NCI-H345 (cell line): ENCODE data around the gene TOMM22.

Experiments used
- DNase-seq: peaks from one replicate; lab custom pipeline; 2025; lab: John Stamatoyannopoulos, UW

TOMM22 gene

DNA sequence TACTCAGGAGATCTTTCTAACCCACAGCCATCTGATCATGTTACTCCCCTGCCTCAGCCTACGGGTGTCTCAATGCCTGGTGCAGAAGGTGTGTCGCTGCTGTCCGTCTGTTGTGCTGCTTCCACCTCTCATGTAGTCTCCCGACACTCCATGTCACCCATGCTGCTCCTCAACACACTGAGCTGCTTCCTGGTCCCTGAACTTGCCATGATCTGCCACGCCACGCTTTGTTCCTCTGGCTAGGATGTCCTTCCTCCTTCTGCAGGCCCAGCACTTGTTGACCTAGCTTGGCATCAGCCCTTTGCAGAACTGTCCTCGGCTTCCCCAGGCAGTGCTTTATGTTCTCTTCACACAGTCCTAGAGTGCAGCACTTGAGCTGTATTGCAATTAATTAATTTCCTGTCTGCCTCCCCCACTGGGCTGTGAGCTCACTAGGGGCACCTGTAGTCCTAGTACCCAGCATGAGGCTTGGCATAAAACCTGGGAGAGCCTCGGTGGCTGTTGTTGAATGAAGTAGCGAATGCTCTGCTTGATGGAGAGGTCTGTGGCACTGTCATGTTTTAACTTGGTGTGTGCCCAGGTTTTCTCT is 33.5 kb downstream of the TOMM22 start:
- DNase-seq, result peak; percentile 23

DNA sequence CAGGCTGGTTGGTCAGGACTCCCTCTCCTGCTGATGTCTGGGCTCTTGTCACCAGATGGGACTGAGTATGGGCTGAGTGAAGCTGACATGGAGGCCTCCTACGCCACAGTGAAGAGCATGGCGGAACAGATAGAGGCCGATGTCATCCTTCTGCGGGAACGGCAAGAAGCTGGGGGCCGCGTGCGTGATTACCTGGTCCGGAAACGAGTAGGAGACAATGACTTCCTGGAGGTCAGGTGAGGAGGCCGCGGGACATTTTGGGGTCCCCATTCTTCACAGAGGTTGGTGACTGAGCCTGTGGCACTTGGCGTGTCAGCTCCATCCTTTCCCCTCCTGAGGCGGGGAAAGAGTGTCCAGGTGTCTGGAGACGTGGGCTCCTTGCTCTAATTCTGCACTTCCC is 34.1 kb downstream of the TOMM22 start:
- no peak for DNase-seq

DNA sequence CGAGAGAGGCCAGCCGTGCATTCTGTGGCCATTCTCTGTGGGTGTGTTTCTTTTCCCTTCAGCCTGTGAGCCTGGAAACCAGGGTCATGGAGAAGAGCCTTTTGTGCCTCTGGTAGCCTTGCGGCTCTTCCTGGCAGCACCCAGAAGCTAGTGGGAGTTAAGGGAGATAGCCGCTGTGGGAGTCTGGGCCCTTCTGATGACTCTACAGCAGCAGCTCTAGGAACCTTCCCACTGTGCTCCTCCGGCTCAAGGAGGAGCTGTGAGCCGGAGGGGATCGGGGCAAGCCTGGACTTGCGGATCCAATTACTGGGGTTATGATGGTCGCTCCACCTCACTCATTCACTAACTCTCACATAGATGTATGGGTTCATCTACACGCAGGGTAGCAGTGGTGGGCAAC is 34.5 kb downstream of the TOMM22 start:
- no peak for DNase-seq

- no peak for DNase-seq
These were observed 35.1 kb downstream of the TOMM22 start for GRCh38 chr22:38716826-38717225.

- no peak for DNase-seq
These were observed 35.5 kb downstream of the TOMM22 start for GRCh38 chr22:38717244-38717643.

DNA sequence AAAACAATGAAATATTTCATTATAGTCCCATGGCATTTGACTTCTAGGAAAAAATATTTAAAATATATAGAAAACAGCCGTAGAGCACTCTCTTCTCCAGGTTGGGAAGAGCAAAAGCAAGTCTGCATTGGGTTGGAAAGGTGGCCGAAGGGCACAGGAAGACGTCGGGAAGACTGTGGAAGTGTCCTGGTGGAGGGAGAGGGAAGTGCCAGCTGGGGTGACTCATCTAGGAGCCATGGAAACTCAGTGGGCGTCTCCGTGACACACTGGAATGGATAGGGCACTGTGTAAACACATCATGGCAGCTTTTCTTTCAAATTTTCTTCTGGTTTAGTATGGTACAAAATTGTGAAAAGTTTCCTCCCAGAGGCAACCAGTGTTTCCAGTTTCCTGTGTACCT is 36.7 kb downstream of the TOMM22 start:
- DNase-seq, result peak; percentile 14

DNA sequence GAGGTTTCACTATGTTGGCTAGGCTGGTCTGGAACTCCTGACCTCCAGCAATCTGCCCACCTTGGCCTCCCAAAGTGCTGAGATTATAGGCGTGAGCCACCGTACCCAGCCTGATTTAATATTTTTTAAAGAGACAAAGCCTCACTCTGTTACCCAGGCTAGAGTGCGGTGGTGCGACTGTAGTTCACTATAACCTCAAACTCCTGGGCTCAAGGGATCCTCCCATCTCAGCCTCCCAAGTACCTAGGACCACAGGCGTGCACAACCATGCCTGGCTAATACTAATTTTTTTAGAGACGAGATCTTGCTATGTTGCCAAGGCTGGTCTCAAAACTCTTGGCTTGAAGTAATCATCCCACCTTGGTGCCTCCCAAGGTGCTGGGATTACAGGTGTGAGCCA is 37.4 kb downstream of the TOMM22 start:
- no peak for DNase-seq

DNA sequence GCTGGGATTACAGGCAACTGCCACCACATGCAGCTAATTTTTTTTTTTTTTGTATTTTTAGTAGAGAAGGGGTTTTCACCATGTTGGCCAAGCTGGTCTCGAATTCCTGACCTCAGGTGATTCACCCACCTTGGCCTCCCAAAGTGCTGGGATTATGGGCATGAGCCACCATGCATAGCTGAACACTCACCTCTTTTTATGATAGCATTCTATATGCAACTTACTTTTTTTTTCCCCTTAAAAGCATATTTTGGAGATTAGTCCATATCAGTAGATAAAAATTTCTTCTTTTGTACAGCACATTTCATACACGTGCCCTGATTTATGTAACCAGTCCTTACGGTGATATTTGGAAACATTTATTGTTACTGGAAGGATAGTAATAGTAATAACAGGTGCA is 38.6 kb downstream of the TOMM22 start:
- DNase-seq, result no peak

DNA sequence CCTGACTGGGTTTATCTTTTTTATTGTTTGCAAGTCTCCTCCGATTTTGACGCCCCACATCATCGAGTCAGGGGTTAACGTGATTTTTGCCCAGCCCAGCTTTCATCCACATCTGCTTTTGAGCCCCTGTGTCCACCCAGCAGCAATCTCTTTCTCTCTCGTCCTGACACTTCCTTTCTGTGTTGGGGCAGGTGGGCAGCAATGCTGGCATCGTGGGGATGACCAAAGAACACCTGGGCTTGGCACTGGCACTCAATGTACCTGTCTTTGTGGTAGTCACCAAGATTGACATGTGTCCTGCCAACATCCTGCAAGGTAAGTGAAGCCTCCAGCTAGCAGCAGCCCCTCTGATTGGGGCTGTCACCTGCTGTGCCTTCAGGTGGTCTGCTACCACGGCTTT is 39.8 kb downstream of the TOMM22 start:
- DNase-seq, result no peak

- DNase-seq, result no peak
These were observed 42.4 kb downstream of the TOMM22 start for GRCh38 chr22:38724176-38724575.

DNA sequence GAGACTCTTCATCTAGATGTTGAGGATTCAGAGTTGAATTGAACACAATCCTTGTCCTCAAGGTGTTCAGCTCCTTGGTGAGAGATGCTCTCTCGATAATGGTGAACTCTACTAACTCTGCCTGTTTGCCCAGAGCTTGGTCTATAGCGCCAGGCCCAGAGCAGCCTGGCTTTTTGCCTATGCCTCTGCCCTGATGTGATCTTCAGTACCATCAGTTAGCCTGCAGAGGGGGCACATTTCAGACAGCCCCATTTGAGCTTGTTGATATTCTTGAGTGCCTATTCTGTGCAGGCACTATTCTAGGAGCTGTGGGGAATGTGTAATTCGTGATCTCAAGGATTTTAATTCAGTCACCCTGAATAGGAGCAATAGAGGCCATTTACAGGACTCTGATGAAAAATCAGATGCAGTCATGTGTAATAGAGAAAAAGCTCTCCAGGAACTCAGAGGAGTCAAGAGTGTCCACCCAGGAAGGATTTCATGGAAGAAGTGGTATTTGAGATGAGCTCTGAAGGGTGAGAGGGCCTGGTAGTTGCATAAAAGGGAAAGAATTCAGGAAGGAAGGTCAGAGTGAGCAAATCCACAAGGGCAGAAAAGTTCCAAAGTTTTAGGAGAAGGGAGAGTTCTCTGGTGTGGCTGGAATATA is 43.3 kb downstream of the TOMM22 start:
- DNase-seq, result no peak

DNA sequence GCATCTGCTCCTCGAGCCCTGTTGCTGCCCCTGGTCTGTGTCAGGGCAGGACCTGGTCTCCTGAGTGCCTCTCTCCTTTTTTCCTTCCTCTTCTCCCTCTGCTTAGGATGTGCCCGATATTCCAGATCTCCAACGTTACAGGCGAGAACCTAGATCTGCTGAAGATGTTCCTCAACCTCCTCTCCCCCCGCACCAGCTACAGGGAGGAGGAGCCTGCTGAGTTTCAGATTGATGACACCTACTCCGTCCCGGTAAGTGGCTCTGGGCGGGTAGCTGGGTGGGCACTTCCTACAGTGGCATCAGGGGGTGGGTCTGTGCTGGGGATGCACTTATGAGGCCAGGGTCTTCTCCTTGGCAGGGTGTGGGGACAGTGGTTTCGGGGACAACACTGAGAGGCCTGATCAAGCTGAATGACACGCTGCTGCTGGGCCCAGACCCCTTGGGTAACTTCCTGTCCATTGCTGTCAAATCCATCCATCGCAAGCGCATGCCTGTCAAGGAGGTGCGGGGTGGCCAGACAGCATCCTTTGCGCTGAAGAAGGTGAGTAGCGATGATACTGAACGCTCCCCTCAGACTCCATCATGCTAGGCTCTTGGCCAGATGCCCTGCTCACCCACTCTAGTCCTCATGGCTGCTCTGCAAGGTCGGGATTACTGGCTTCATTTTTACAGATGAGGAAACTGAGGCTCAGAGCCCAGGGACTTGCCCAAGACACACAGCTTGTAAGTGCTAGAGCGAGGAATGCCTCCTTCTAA is 44.3 kb downstream of the TOMM22 start:
- DNase-seq, result no peak

- no peak for DNase-seq
These were observed 45.4 kb downstream of the TOMM22 start for GRCh38 chr22:38727123-38727522.

GRCh38 chr22:38727530-38728451 is 46.0 kb downstream of the TOMM22 start:
- no peak for DNase-seq

DNA sequence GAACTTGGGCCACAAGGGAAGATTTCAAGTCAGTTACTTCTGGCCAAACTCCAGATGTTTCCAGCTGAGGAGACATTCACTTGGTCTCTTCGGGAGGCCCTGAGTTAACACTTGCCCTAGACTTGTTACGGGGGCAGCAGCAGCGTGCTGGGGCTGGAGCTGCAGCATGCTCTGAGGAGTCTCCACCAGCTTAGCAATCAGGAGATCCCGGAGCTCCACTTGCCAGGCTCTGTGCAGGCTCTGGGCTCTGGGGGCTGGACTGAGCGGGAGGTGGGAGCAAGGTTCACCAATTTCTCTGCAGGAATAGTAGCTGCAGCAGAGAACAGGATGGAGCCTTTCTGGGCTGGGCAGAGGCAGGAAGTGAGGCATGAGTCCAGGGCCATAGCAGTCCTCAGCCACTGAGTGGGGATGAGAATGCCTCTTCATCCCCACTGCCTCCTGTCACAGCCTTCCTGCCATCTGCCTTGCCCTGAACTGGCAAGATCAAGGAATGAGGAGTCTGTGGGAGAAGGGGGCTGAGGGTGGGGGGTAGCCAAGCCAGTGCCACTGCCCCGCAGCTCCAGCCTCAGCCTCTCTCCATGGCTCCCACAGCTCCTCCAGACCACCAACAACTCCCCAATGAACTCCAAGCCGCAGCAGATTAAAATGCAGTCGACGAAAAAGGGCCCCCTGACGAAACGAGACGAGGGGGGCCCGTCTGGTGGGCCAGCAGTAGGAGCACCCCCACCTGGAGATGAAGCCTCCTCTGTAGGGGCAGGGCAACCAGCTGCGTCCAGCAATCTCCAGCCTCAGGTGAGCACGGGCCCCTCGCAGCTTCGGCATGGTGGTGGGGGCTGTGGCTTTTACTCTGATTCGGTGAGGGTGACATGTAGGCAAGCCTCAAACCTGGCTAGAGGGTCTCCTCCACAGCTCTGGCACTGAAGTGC is 47.4 kb downstream of the TOMM22 start:
- DNase-seq, result no peak

DNA sequence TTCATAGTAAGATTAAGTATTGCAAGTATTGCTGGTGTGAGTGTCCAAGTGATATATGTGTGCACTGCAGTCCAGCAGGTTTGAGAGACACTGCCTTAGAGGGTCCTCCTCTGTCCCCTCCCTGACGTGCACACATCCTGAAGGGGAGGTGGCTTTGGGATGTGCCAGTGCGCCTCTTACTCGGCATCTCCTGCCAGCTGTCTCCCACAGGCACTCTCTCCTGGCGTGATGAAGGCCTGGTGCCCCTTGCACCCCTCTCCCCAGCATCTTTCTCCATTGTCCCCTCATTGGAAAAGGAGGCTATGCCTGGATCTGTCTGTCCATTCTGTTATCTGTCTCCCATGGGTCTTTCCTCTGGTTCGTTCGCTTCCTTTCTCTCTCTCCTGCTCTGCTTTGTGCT is 48.2 kb downstream of the TOMM22 start:
- no peak for DNase-seq

- DNase-seq, result no peak
These were observed 48.7 kb downstream of the TOMM22 start for GRCh38 chr22:38730411-38730871.

GRCh38 chr22:38731703-38732161 is 50.0 kb downstream of the TOMM22 start:
- DNase-seq, result no peak

DNA sequence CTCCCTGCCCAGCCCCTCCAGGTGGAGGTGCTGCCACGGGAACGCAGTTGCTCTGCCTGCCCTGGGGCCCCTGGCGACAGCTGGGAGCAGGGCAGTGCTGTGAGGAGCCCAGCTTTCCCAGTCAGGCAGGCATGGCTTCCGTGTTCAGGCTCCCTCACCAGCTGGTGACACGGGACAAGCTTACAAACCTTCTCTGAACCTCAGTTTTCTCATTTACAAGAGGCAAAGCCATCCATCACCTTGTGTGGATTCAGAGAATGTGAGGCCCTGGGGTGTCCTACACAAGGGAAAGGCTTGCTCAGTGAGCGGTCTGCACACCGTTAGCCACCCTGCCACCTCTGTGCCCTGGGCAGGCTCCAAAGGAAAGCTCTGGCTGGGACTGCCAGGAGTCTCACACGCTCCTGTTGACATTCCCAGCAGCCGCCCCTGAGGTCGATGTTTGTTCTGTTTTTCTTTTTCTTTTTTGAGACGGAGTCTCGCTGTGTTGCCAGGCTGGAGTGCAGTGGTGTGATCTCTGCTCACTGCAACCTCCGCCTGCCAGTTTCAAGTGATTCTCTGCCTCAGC is 50.6 kb downstream of the TOMM22 start:
- DNase-seq, result peak; percentile 37

DNA sequence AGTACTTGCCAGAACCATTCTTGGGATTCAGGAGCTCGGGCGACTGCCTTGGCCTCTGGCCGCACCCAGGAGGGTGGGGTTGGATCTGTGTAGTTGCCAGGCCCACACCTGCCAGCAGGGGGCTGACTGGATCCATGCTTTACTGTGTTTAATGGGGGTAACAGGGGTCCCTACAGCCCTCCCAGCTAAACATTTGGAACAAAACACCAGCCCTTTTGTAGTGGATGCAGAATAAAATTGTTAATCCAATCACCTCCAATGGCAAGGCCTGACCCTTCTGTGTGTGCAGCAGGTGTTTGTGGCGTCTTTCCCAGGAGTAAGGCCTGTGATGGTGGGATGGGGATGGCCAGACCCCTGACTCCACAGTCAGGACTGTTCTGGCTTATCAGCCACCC is 51.6 kb downstream of the TOMM22 start:
- DNase-seq, result peak; percentile 22
